HG03575 (cell line): Measurements from ENCODE around the gene ZBTB7C.

Experiments used
- ATAC-seq: cut with Tn5 transposase; IDR thresholded peaks from one replicate; pipeline ENCODE4 v1.9.1; 2021; ENCODE audit not compliant: unreplicated experiment, insufficient number of reproducible peaks, low FRiP score; ENCODE audit errors: extremely low read depth

The ZBTB7C gene

GRCh38 chr18:48358868-48359267 lies 50.3 kb downstream of the ZBTB7C start:
- ATAC-seq, result no peak

GRCh38 chr18:48356909-48357631 lies 52.1 kb downstream of the ZBTB7C start:
- no peak for ATAC-seq

GRCh38 chr18:48356151-48356745 lies 52.9 kb downstream of the ZBTB7C start:
- no peak for ATAC-seq

- no peak for ATAC-seq
Measured at GRCh38 chr18:48355276-48356115, 53.7 kb downstream of the ZBTB7C start.

- no peak for ATAC-seq
Measured at GRCh38 chr18:48354746-48355260, 54.4 kb downstream of the ZBTB7C start.

- ATAC-seq, result no peak
Measured at GRCh38 chr18:48352051-48352755, 57.0 kb downstream of the ZBTB7C start.

GRCh38 chr18:48351216-48352050 lies 57.8 kb downstream of the ZBTB7C start:
- ATAC-seq, result no peak

GRCh38 chr18:48348739-48349138 lies 60.4 kb downstream of the ZBTB7C start:
- no peak for ATAC-seq

- ATAC-seq, result no peak
Measured at GRCh38 chr18:48347756-48348326, 61.3 kb downstream of the ZBTB7C start.

- no peak for ATAC-seq
Measured at GRCh38 chr18:48345596-48345995, 63.6 kb downstream of the ZBTB7C start.

- ATAC-seq, result no peak
Measured at GRCh38 chr18:48342581-48342980, 66.6 kb downstream of the ZBTB7C start.

- no peak for ATAC-seq
Measured at GRCh38 chr18:48342125-48342524, 67.1 kb downstream of the ZBTB7C start.

GRCh38 chr18:48340560-48340959 lies 68.6 kb downstream of the ZBTB7C start:
- ATAC-seq, result no peak

- ATAC-seq, result no peak
Measured at GRCh38 chr18:48339692-48340091, 69.5 kb downstream of the ZBTB7C start.

- ATAC-seq, result no peak
Measured at GRCh38 chr18:48338915-48339314, 70.3 kb downstream of the ZBTB7C start.

- ATAC-seq, result no peak
Measured at GRCh38 chr18:48337053-48337452, 72.1 kb downstream of the ZBTB7C start.

GRCh38 chr18:48336332-48336731 lies 72.9 kb downstream of the ZBTB7C start:
- ATAC-seq, result no peak

- ATAC-seq, result no peak
Measured at GRCh38 chr18:48335829-48336228, 73.4 kb downstream of the ZBTB7C start.
